ENCODE data around the gene DNMT3A.

Gene DNMT3A

DNA sequence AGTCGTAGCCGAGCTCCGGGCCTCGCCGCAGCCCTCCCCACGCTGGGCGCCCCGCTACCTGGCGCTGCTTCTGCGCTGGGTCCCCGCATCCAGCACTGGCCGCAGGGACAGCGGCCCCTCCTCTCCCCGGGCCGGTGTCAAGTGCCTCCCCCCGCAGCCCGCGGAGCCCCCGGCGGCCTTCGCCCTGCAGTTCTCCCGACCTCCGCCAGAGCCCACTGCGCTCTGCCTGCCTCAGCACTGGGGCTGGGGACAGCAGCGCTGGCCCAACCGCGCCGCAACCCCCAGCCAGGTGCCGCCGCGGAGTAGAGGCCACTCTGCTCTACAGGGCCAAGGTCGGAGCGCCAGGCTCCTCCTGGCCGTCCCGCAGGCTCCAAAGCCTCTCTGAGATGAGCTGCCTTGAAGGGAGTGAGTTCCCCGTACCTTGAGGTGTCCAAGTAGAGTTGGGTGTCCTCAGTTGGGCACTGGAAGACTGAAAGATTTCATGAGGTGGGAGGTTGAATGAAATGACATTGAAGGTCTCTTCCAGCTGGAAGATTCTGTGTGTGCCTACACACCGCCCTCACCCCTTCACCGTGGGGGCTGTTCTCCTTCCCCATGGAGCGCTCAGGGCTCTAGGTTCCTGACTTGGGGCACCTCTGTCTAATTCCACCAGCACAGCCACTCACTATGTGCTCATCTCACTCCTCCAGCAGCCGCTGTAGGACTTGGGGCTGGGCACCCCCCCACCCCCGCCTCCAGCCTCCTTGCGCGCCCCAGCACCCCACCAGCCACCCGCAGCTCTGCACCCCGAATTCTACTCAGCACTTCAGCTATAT lies 854 bp upstream of the DNMT3A start:
- DNase-seq = peak; percentile 69 to 78

DNA sequence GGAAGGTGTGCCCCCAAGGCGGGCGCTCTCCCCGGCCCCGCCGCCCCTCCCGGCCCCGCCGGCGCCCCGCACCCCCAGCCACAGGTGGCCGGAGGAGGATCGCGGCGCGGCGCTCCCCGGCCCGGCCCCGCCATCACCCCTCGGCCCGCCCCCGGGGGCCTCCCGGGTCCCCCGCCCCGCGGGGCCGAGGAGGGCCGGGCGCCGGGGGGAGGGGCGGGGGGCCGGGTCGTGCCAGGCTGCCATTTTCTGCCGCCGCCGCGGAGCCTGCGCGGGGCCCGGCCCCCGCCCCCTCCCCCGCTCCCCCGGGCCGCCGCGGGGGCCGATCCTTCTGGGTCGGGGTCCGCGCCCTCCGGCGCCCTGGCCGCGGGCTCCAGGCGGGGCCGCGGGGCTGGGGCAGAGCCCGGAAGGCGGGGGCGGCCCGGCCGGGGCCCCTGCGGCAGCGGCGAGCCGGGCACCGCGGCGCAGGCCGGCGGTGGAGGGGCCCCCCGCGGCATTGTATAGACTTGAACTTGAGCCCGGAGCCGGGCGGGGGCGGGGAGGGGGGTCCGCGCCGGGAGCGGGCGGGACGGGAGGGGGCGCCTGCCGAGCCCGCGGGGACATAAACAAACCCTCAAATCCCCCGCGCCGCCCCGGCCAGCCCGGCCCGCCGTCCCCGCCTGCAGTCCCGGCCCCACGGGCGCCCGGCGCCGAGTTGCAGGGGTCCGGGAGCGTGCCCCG lies 556 bp downstream of the DNMT3A start:
- DNase-seq = no peak

DNA sequence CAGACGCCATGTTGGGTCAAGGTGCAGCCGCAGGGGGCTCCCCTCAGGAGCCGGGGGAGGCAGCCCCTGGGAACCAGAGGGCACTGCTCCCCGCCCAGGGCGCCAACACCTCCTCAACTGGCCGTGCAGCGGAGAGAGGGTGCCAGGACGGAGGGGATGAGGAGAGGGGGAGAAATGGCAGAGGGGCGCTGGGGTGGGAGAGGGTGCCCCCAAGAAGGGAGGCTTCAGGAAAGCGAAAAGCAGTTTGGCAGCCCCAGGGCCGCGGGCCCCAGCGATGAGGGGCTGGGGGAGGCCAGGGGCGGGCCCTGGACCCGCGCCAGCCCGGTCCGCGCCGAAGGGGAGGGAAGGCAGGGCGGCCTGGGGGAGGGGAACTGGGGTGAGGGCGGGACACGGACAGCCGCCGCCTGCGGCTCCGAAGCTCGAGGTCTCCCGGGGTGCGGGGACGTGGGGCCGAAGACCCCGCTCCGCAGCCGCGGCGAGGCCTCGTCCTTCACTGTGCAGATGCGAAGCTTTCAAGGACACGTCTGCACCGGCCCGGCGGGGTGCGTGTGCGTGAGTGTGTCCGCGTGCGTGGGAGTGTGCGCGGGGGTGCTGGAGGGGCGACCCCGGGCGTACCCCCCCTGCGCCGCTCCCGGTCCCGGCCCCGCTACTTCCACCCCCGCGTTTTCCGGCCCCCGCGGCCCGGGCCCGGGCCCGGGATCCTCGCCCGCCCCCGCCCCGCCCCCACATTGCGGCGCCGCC lies 1.4 kb downstream of the DNMT3A start:
- DNase-seq = no peak

DNA sequence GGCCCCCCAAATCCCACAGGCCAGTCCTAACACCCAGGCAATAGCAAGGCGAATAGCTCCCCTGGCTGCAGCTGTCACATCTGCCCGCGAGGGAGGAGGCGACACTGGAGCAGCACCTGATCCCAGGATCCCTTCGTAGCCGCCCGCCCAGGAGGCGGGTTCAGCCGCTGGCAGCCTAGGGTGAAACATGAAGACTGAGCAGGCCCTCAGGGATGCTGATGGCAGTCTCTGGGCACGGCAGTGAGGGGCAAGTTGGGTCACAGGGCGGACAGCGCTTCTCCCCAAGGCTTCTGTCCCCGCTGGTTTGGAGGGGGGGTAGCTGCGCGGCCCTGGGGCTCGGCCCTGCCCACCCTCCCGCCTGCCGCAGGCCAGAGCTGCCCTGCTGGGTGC lies 1.9 kb downstream of the DNMT3A start:
- no peak for DNase-seq

DNA sequence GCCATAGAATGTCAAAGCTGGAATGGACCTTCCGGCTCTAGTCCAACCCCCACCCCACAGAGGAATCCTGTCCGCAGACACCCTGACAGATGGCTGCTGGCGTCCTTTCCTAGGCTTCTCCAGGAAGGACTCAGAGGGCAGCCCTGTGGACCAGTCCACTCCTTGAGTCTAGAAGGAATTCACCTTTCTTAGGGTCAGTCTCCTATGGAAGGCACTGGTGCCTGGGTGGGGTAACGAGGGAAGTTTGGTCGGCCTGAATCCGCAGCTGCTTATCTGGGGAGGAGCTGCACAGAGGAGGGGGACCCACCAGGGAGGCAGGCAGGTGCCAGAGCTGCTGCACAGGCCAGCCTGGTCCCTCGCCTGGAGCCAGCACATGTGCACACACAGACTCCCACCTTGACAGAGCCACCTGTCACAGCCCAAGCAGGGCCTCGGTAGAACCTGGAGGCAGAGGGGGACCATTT lies 2.5 kb downstream of the DNMT3A start:
- no peak for DNase-seq

DNA sequence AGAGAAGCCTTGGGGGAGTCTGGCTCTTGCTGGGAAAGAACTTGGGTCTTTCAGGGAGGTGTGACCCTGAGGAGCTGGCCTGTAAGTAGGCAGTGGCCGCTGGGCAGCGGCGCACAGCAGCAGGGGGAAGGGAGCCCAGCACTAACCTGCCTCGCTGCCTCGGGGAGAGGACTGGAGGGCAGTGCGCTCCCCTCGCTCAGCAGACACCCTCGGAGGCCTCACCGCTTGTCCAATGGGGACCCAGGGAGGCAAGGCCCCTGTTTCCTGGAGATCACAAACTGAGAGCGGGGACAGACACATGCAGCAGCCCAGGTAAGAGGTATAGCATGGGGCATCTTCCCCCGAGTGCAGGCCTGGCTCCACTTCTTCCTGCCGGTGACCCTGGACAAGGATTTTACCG lies 3.3 kb downstream of the DNMT3A start:
- DNase-seq = no peak

DNA sequence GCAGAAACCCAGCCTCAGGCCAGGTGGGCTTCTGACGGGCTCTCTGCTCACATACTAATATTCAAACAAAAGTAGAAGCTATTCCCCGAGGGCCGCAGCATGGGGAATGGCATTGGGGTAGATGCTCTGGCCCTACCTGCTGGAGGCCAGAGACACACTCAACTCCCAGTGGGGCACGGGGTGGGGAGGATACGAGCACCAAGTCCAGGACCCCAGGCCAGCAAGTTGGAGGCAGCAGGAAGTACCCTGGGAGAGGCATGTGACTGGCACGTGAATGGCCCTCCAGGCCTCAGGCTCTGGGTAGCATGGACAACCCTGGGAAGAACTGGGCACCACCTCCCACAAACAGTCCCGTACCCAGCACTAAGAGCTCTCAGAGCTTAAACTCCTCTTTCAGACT lies 3.8 kb downstream of the DNMT3A start:
- no peak for DNase-seq

DNA sequence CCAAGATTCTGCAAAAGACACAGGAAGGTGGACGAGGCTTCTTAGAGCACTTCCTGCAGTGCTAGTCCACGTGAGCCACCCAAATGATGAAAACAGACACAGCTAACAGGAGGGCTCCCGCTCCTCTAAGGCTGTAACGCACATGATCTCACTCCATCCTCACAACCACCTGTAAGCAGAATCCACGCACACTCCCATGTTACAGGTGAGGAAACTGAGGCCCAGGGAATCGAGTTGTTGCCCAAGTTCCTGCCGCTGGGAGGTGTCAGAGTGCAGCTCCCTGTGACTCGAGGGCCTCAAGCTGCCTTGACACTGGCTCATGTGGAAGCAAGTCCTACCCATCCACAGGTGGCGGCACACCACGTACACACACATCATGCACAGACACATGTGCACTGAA lies 4.4 kb downstream of the DNMT3A start:
- DNase-seq = no peak

DNA sequence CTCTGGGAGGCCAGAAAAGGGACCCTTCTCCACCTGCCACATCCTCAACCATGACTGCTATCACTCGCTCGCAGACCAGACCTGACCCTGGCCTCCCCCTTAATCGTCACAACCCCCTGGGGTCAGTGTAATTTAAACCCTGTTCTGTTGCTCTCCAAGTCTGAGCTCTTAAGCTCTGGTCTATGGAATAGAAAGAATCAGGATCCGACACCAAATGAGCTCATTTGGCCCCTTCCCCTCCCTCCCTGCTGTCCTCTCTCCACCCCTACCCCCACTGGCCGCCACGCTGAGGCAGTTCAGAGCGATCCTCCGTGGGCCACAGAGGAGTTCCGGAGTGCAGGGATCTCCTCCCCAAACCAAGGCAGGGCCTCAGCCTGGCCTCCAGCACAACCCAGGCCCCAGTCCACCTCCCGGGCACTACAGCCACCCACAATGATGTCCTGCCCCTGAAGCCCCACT lies 5.3 kb downstream of the DNMT3A start:
- no peak for DNase-seq

DNA sequence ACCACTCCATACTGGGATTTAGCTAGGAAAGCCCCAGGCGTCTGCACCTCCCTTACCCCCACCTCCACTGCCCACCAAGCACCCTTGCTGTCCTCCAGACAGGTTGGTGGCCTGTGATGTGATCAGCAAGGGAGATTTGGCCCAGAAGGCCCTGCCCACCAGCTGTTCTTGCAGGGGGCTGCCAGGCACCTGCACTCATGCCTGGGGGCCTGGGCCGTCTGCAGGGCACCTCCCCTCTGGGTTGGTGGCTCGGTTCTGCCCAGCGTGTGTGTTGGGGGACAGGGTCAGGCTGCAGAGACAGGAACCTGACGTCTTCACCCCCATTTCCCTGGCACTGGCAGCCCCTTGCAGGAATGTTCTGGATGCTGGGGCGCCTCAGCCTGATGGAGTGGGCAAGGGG lies 5.8 kb downstream of the DNMT3A start:
- no peak for DNase-seq

DNA sequence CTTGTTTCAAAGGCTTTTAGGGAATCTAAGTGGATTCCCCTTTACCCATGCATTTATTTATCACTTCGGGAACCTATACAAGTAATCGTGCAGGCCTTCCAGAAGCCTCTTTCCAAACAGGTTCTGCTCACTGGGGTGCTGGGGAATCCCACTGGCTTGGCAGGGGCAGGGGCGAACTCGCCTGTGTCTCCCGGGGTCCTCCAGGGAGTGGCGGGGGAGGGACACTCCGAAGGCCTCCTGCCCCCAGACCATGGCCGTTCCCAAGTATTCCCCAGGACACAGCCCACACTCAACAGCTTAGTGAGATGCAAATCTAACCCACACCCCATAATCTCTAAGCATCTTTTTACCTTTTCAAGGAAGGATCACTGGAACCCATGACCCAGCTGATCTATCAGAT lies 6.5 kb downstream of the DNMT3A start:
- DNase-seq = no peak

DNA sequence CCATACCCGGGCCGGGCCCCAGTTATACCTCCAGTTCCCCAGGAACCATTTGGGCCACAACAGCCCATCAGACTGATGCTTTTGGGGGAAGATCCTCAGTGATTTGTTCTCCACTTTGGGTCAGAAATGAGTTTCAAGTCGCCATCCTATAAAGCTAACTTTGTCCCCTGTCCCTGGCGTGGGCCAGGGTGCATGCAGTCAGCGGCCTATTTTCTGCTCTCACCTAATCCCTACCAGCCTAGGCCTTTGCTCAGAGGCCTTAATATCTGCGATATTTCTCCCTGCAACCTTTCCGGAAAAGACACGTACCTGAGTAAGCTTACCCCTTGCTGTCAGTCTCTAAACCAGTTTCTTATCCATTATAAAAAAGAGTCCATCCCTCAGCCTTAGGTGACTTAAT lies 7.2 kb downstream of the DNMT3A start:
- no peak for DNase-seq

DNA sequence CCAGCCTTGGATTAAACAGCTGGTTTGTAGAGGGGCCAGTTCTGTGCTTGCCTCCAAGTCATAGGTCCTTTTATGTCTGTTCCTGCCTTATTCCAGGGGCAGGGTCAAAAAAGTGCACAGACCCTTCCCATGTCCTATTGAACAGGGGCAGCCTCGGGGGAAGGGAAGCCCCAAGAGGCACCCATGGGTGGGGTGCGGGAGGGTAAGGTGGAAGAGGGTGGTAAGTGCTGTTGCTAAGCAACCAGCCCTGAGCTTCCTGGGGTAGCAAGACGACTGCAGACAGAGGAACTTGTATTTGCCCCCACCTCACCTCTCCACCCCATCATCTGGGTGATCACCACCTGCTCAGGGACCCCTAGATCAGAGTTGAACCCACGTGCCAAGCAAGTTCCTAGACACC lies 7.7 kb downstream of the DNMT3A start:
- DNase-seq = no peak

DNA sequence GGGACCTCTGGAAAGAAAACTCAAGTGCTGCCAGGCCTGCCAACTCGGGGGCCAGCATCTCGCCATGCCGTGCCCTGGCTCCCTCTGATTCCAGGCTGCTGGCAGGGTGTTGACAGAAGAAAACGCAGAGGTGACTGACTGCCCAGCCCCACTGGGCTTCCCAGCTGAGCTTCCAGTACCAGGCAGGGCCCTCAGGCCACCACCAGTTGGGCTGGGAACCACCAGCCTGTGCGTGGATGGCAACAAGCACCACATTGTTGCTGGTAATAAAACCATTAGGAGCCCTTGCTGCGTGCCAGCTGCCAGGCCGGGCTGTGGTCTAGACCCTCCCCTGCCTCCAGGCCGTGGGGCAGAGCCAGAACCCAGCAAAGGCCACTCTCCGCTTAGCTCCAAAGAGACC lies 9.2 kb downstream of the DNMT3A start:
- no peak for DNase-seq

DNA sequence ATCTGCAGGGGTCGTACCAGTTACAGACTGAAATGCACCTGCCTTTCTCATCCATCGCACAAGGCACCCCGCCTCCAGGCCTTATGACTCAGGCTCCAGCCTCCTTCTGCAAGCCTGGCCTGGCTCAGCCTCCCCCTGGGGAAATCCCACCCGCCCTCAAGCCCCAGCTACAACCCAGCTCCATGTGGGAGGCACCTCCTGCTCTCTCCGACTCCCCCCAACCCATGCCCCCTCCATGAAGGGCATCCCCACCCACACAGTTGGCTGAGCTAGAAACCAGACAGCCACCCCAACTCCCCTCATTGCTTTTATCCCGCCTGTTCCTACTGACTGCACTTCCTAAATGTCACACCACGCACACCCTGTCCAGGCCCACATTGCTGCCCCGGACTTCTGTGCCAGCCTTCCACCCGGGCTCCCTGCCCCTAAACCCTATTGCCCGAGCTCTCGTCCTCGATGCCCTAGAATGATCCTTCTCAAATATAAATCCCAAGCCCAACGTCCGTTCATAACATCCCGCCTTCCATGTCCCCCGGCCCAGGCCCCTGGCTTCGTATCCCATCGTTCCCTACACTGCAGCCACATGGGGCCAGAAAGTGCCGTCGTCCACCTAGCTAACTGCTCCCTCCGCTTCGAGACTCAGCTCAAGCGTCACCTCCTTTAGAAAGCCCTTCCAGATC lies 9.9 kb downstream of the DNMT3A start:
- no peak for DNase-seq

DNA sequence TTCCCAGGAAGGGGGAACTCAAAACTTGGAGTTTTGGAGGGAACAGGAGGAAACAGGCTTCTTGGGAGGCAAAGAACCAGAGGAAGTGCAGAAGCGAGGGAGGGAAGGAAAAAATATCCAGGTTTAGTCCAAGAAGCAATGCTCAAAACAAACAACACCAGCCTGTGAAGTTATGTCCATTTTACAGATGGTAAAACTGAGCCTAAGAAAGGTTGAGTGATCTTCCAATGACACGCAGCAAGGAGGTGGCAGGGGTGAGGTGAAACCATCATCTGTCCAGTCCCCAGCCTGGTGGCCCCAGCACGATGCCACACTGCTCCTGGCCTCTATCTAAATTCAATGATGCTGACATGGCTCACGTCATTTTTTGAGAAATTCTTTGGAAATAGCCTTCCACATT lies 10.8 kb downstream of the DNMT3A start:
- no peak for DNase-seq

DNA sequence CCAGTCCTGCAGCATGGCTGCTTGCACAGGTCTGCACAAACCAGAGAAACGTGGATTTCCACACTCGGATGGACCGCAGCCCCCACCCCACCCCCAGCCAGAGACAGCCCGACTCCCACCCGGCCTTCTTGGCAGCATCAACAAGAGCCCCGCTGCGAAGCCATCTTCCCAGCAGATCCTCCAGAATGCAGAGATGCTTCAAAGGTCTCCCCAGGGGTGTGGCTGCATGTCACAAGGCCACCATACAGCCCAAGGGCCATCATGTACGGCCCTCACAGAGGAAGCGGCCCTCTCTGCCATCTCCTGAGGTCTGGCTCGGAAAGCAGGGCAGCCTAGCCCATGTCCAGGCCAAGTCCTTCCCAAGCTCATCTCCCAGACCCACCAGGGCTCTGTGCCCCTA lies 11.5 kb downstream of the DNMT3A start:
- DNase-seq = no peak

DNA sequence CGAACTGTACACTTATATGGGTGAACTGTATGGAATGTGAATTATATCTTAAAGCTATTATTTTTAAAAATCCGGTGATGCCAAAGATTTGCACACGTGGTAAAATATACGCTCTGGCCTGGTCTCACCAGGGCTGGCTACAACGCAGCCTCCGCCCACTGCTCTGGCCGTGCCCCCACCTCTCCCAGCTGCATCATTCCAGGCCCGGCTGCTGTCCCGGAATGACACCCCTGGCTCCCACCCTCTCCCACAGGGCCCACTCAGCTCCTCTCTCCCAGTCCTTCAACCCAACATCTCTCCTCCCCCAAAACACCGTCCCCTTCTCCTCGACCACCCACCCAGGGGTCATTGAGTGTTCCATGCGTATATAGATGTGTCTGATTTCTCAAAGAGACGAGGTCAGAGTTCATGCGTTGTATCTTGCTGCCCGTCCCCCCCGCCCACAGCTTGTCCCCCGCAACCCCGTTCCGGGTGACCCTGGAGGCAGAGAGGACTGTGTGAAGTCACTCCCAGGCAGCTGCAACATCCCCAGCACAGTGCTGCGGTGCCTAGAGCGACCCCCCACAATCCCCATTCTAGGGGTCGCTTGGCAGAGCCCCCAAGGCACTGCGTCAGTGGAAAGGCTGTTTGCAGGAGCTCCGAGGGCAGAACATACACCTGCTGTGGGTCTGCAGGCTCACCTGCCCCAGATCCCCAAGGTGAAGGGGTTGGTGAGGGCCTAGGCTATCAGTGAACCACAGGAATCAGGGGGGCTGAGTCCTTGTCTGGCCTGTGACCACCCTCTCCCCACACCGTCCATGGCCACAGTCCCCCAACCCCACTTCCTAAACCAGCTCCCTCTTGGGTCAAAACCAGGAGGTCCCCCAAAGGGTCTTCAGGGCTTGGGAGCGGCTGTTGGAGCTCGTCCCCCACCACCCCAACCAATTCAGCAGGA lies 13.3 kb downstream of the DNMT3A start:
- DNase-seq = no peak

DNA sequence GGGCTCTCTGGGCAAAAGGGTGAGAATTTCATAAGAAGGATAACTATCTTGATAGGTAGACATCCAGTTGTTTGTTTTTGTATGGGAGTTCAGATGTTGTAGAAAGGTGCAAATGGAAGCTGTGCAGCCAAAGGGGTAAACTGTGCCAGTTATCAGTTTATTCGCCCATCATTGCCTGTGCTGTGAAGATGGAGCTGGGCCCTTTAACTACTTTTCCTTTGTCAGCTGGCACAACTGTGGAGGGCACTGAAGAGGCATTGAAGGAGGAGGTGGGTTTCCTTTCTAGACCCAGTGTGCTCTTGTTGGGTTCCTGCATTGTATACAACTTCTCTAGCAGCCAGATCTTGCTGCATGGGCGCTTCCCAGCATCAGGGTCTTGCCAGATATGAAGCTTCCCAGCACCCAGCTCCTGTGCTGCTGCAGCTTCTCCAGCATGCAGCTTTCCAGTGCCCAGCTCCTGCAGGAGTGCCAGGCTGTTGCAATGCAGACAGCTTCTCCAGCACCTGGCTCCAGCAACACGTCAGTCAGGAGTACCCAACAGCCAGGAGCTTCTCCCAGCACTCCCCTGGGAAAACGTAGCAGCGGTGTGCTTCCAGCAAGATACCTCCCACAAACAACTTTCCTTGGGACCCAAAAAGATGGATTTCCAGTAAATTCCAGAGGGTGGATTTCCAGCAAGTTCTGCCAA lies 15.3 kb downstream of the DNMT3A start:
- DNase-seq = no peak

DNA sequence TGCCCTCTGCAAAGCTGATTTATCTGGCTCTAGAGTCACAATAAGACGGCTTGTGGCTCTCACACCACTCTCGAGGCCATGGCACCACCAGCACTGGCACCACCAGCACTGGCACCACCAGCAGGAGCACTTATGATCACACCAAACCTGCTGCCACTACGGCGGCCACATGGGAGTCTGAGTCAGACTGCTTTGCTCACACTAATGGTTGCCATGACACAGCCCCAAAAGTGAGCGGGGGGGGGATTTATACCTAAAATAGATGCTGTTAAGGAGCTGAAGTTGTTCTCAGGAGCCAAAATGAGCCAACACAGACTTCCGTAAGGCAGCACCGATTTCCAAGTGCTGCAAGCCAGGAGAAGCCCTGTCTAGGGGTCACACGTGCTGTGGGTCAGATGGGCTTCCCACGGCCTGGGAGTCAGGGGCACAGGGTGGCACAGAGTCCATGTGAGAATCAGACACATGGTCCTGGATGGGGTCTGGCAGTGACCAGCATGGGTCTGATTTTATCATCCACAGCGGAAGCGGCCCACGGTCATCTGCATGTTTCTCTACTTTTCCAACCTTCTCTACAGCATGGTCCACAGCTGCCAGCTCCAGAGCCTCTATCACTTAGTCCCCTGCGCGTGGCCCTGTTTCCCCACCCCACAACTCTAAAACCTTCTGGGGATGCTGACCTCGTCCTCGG lies 16.7 kb downstream of the DNMT3A start:
- no peak for DNase-seq

DNA sequence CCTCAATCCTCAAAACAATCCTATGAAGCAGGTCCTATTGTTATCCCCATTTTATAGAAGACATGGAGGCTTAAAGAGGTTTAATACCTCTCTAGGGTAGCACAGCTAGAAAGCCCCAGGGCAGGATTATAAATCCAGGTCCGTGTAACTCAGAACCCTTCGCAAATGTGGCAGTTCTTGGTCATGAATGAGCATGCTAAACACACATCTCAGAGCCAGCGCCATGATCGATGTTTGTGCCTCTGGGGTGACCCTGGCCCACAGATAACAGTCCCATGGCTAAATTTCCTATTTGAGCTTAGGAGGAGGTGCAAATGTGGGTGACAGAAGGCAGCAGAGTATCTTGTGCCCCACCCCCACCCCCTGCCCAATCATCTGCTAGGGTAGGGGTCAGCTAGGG lies 17.5 kb downstream of the DNMT3A start:
- DNase-seq = no peak

All from stimulated activated CD4-positive, alpha-beta T cell treated with anti-CD3 and anti-CD28 coated beads, Interleukin-2, amount 100 ng/mL, for 48 hours (primary cell).